GM12878 (cell line): ENCODE measurements around the gene EXOC4. TPM values are rescaled to one million over a fixed set of nuclear protein-coding genes. Genes with fewer than 3 reads are reported as not detected.

Source experiments
- ATAC-seq: fragments of 200-7000 bp; cut with Tn5 transposase; 3 replicates; pipeline ENCODE4 v1.9.1; 2020; ENCODE audit warnings: mild to moderate bottlenecking, moderate library complexity
- BruUV-seq: library from RNA; stranded (reverse); fragments of 400-500 nt; replicated peaks from 2 replicates; lab custom pipeline; 2021; lab: Mats Ljungman, UMichigan
- CTCF ChIA-PET: fragments of 300-600 bp; sonication (Branson Sonifier 250); formaldehyde crosslinking; extraction: SDS; loops from one replicate; lab custom pipeline; 2021; ENCODE audit warnings: inconsistent platforms; lab: Yijun Ruan, JAX
- POLR2A ChIA-PET: fragments of 350-600 bp; formaldehyde crosslinking; extraction: SDS; loops from one replicate; lab custom pipeline; 2021; ENCODE audit warnings: inconsistent platforms; lab: Charles Lee
- RAD21 ChIA-PET: fragments of 300-600 bp; sonication (Branson Sonifier 250); formaldehyde crosslinking; loops from one replicate; lab custom pipeline; 2023; ENCODE audit warnings: antibody characterized with exemption; ENCODE audit not compliant: unreplicated experiment; lab: Charles Lee
- SMC1A ChIA-PET: fragments of 300-600 bp; sonication (Branson Sonifier 250); formaldehyde crosslinking; loops from one replicate; lab custom pipeline; 2023; ENCODE audit not compliant: unreplicated experiment, uncharacterized antibody; lab: Charles Lee
- DNase-seq: peaks from one replicate; pipeline ENCODE4 v3.0.0-alpha.2; 2011; ENCODE audit warnings: low read depth, low spot score
- FAIRE-seq: peaks from 3 replicates; lab custom pipeline; 2011; peaks lifted over from hg19 to GRCh38; lab: Jason Lieb, UNC
- H2AFZ ChIP-seq: 2 replicates; pipeline ENCODE4 v1.6.0; 2011; ENCODE audit warnings: low read depth, low read length, control low read depth; ENCODE audit not compliant: control insufficient read depth
- H3K27ac ChIP-seq: 2 replicates; pipeline ENCODE4 v1.5.1; 2011; ENCODE audit warnings: control low read depth; ENCODE audit not compliant: control insufficient read depth, insufficient read depth
- H3K27me3 ChIP-seq, 2 experiments: replicated peaks in 1 of 2; 2 replicates each; pipeline versions ENCODE4 v1.6.0 to v1.6.1; 2011; ENCODE audit warnings: low read length in 1 of 2; ENCODE audit not compliant: control insufficient read depth in 2 of 2, insufficient read depth in 2 of 2
- H3K36me3 ChIP-seq, 2 experiments: 2 replicates each; pipeline ENCODE4 v1.5.1; 2011; ENCODE audit warnings: low read length in 1 of 2; ENCODE audit not compliant: control insufficient read depth in 2 of 2, insufficient read depth in 2 of 2
- H3K4me1 ChIP-seq: 2 replicates; pipeline ENCODE4 v1.6.1; 2011; ENCODE audit warnings: mild to moderate bottlenecking, low read length, moderate library complexity, mixed read lengths; ENCODE audit not compliant: control insufficient read depth, insufficient read depth
- H3K4me2 ChIP-seq: 2 replicates; pipeline ENCODE4 v1.6.0; 2011; ENCODE audit warnings: control low read depth; ENCODE audit not compliant: control insufficient read depth, insufficient read depth
- H3K4me3 ChIP-seq: fragments of 200-600 bp; sonication (generic); 2 replicates; pipeline ENCODE4 v1.5.1; 2016
- H3K79me2 ChIP-seq: 2 replicates; pipeline ENCODE4 v1.6.0; 2011; ENCODE audit warnings: low read length; ENCODE audit not compliant: control insufficient read depth, insufficient read depth
- H3K9ac ChIP-seq: 2 replicates; pipeline ENCODE4 v1.8.0; 2011; ENCODE audit warnings: low read length, control low read depth, mixed read lengths; ENCODE audit not compliant: control insufficient read depth, insufficient read depth
- H3K9me3 ChIP-seq: replicated peaks from 3 replicates; pipeline ENCODE4 v1.5.1; 2011; ENCODE audit warnings: mild to moderate bottlenecking, low read length; ENCODE audit not compliant: control insufficient read depth, insufficient read depth
- H4K20me1 ChIP-seq: 2 replicates; pipeline ENCODE4 v1.6.0; 2011; ENCODE audit not compliant: control insufficient read depth, insufficient read depth
- ASH2L ChIP-seq: fragments of 300-600, 200-600 bp; sonication (generic); IDR thresholded peaks from 2 replicates; pipeline ENCODE4 v1.6.1; 2017; ENCODE audit warnings: low read depth, mild to moderate bottlenecking, borderline replicate concordance
- ATF7 ChIP-seq: fragments of 450-650 bp; IDR thresholded peaks from 2 replicates; pipeline ENCODE4 v1.6.1; 2016; ENCODE audit warnings: low read depth, mild to moderate bottlenecking
- CBX3 ChIP-seq: fragments of 200-600 bp; sonication (generic); IDR thresholded peaks from 2 replicates; pipeline ENCODE4 v1.6.1; 2016; ENCODE audit warnings: low read depth, borderline replicate concordance
- EP300 ChIP-seq, 2 experiments: fragments of 150-350 bp in 1 of 2; IDR thresholded peaks; 2 replicates each; pipeline ENCODE4 v1.6.1; 2011 to 2012; ENCODE audit warnings: low read depth in 2 of 2, low read length in 2 of 2, borderline replicate concordance in 1 of 2, improper control_type of control experiment in 1 of 2, inconsistent platforms in 1 of 2; ENCODE audit not compliant: control insufficient read depth in 1 of 2
- ESRRA ChIP-seq: IDR thresholded peaks from 2 replicates; pipeline ENCODE4 v1.6.1; 2012; ENCODE audit warnings: mild to moderate bottlenecking, low read length, improper control_type of control experiment
- FOXK2 ChIP-seq: fragments of 450-650 bp; IDR thresholded peaks from 2 replicates; pipeline ENCODE4 v1.6.1; 2017; ENCODE audit warnings: mild to moderate bottlenecking, moderate library complexity
- HDAC6 ChIP-seq: fragments of 200-600 bp; sonication (generic); IDR thresholded peaks from one replicate; pipeline ENCODE4 v1.8.0; 2017; ENCODE audit warnings: antibody characterized with exemption; ENCODE audit not compliant: unreplicated experiment
- JUNB ChIP-seq: IDR thresholded peaks from 2 replicates; pipeline ENCODE4 v1.6.1; 2016; ENCODE audit warnings: antibody characterized with exemption, mild to moderate bottlenecking
- JUND ChIP-seq: IDR thresholded peaks from 2 replicates; pipeline ENCODE4 v1.6.1; 2012; ENCODE audit warnings: low read depth, mild to moderate bottlenecking, low read length, improper control_type of control experiment, moderate library complexity
- KDM1A ChIP-seq: fragments of 200-600 bp; sonication (generic); IDR thresholded peaks from 2 replicates; pipeline ENCODE4 v1.6.1; 2016; ENCODE audit warnings: borderline replicate concordance
- NR2C2 ChIP-seq: IDR thresholded peaks from 2 replicates; pipeline ENCODE4 v1.6.1; 2011; ENCODE audit warnings: borderline replicate concordance, low read depth; ENCODE audit not compliant: control insufficient read depth, insufficient read length
- RAD51 ChIP-seq: fragments of 450-650 bp; IDR thresholded peaks from 2 replicates; pipeline ENCODE4 v1.6.1; 2016; ENCODE audit warnings: moderate library complexity, mild to moderate bottlenecking, inconsistent platforms
- REST ChIP-seq: IDR thresholded peaks from 2 replicates; pipeline ENCODE4 v1.6.1; 2012; ENCODE audit warnings: mild to moderate bottlenecking, low read depth, low read length
- SKIL ChIP-seq: fragments of 450-650 bp; IDR thresholded peaks from 2 replicates; pipeline ENCODE4 v1.6.1; 2017; ENCODE audit warnings: mild to moderate bottlenecking, low read depth, inconsistent platforms; ENCODE audit not compliant: poor library complexity, severe bottlenecking
- SMAD5 ChIP-seq: IDR thresholded peaks from 2 replicates; pipeline ENCODE4 v1.6.1; 2016; ENCODE audit warnings: antibody characterized with exemption, low read depth
- STAT3 ChIP-seq: IDR thresholded peaks from 2 replicates; pipeline ENCODE4 v1.6.1; 2011; ENCODE audit warnings: low read depth, low read length, improper control_type of control experiment
- TCF7 ChIP-seq: IDR thresholded peaks from 2 replicates; pipeline ENCODE4 v1.6.1; 2014; ENCODE audit warnings: antibody characterized with exemption, borderline replicate concordance
- ZBED1 ChIP-seq: IDR thresholded peaks from 2 replicates; pipeline ENCODE4 v1.6.1; 2016; ENCODE audit warnings: borderline replicate concordance
- WGBS: methylation state at CpG from one replicate; pipeline ENCODE4 v1.1.6; 2016; ENCODE audit warnings: low lambda C conversion rate; ENCODE audit not compliant: insufficient replicate concordance, insufficient coverage; ENCODE audit errors: missing lambda C conversion rate; 5-methylcytosine and 5-hydroxymethylcytosine counted together
- in situ Hi-C: fragments of 300-500 bp; cut with MboI; formaldehyde crosslinking; loops from 9 replicates; pipeline ENCODE4 v1.14.3; 2018; ENCODE audit warnings: mixed read lengths
- intact Hi-C: fragments of 100-400 bp; cut with micrococcal nuclease; formaldehyde crosslinking; loops from one replicate; pipeline ENCODE4 v1.14.2; 2022; ENCODE audit not compliant: unreplicated experiment
- polyA plus RNA-seq, 11 experiments: library from polyadenylated mRNA; depleted of rRNA in 4 of 11; unstranded in 6 of 11; stranded (reverse) in 5 of 11; fragments of >200 nt; fragmentation: Nextera tagmentation in 4 of 11; fragmentation: Illumina TruSeq in 1 of 11; extraction: Ambion mirVana in 4 of 11; extraction: Trizol in 1 of 11; gene quantifications; 1 replicate in 1 of 11; 2 replicates in 10 of 11; pipeline versions ENCODE4 v1.2.1 to v1.2.3, GENCODE V29; 2011 to 2016; ENCODE audit warnings: inconsistent platforms in 2 of 11, missing spikeins in 2 of 11, low read depth in 1 of 11
- total RNA-seq, 4 experiments: library from RNA; depleted of rRNA in 3 of 4; stranded (reverse); fragments of >200 nt in 3 of 4; fragmentation: Illumina TruSeq in 1 of 4; extraction: Trizol in 1 of 4; gene quantifications; 2 replicates each; pipeline versions ENCODE4 v1.2.1 to v1.2.3, GENCODE V29; 2013 to 2021

EXOC4 gene
- total and polyA plus RNA-seq, 10 of the 15 experiments (the other 5 are each of a cell fraction or from before 2014, with no cell fraction given) = 13.2 to 44.5 (median 29.6) TPM

GRCh38 chr7:133871757-133872156, 618.9 kb downstream of the EXOC4 start (continued):
- TF ChIP-seq TCF7 = no peak
- no peak for TF ChIP-seq CBX3
- TF ChIP-seq ASH2L = no peak
- TF ChIP-seq KDM1A = no peak

GRCh38 chr7:133873187-133873586, 620.3 kb downstream of the EXOC4 start:
- Histone ChIP-seq H3K4me3 (no peak overlapping the region), H3K27me3 (no peaks in the 10 kb centered on the region), H3K4me2 (no peak overlapping the region), H3K27ac (no peak overlapping the region), H3K79me2 (no peaks in the 10 kb centered on the region), H3K36me3 (no peaks in the 10 kb centered on the region), H3K4me1 (no peaks in the 10 kb centered on the region), H3K9me3 (no peaks in the 10 kb centered on the region), H3K9ac (no peak overlapping the region), H2AFZ (no peak overlapping the region), H4K20me1 (no peaks in the 10 kb centered on the region)
- in situ Hi-C loops = no loop called here
- DNase-seq = no peak
- WGBS = 98% methylated on average over 4 of the region's 4 CpGs
- SMC1A ChIA-PET = no interaction called here
- POLR2A ChIA-PET = interaction anchor here (0.8 kb wide), 1 partner anchor 10 kb away, joined by 6 read pairs; no protein-coding TSS in a partner anchor
- CTCF ChIA-PET = interaction anchor here (1.7 kb wide), 1 partner anchor 19 kb away, joined by 8 read pairs; no protein-coding TSS in a partner anchor
- intact Hi-C loops = no loop called here
- ATAC-seq = no peak
- TF ChIP-seq JUNB = no peak
- TF ChIP-seq SMAD5 = no peak
- no peak for TF ChIP-seq REST
- TF ChIP-seq HDAC6 = no peak
- TF ChIP-seq ATF7 = no peak
- no peak for TF ChIP-seq RAD51
- no peak for TF ChIP-seq JUND
- TF ChIP-seq EP300 (IDR thresholded peaks at IDR 0.05; ENCODE audit: borderline replicate concordance in 1 of 2, control insufficient read depth in 1 of 2, low read depth in 2 of 2, low read length in 2 of 2) = no peak
- no peak for TF ChIP-seq ESRRA
- TF ChIP-seq SKIL = no peak
- TF ChIP-seq TCF7 = no peak
- TF ChIP-seq FOXK2 = no peak
- no peak for TF ChIP-seq ZBED1
- TF ChIP-seq STAT3 = no peak
- TF ChIP-seq NR2C2 = no peak
- no peak for FAIRE-seq
- RAD21 ChIA-PET = no interaction called here
- BruUV-seq = no TSS peak
